ENCODE data around the gene RICTOR.

GRCh38 chr5:38996123-38996522 is 78.1 kb downstream of the RICTOR start:
- TF ChIP-seq CTCF (IDR thresholded peaks at IDR 0.05) (no peak), POLR2A (IDR thresholded peaks at IDR 0.05) (no peak)

All from lower leg skin (tissue), 3 donors.